HG02943 (cell line): ENCODE measurements around the gene VEPH1.

Experiments used
- ATAC-seq: cut with Tn5 transposase; IDR thresholded peaks from one replicate; pipeline ENCODE4 v1.9.1; 2021; ENCODE audit warnings: mild to moderate bottlenecking, low read depth, moderate library complexity; ENCODE audit not compliant: unreplicated experiment

VEPH1 gene

DNA sequence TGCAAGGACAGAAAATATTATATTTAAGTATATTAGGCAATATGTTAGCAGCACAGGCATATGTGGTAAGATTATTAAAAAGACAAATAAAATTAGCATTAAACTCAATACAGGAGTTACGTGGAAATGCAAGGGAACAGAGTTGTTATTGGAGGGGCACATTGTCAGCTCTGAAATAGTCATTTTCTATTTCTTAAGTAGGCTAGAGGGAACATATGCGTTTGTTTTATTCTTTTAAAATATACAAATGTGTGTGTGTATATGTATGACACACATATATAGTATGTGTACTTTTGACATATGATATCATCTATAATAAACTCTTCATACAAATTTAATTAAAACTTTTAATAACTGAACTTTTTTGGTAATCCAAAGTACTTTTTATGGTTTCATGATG lies 22.8 kb upstream of the VEPH1 start:
- ATAC-seq: no peak

DNA sequence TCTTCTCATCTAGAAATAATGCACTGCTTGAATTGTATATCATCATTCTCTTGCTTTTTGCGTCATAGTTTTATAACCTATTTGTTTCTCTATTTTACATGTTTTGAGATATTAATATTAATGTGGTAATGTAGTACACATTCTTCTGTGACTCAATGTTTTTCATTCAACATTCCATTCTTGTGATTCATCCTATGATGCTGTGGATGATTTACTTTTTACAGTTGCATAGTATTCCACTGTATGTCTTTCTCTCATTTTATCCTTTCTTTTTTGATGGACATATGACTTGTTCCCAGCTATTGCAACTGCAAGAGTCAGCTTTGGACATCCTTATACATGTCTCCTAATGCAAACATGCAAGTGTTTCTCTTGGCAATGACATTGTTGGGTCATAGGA lies 20.6 kb upstream of the VEPH1 start:
- no peak for ATAC-seq

DNA sequence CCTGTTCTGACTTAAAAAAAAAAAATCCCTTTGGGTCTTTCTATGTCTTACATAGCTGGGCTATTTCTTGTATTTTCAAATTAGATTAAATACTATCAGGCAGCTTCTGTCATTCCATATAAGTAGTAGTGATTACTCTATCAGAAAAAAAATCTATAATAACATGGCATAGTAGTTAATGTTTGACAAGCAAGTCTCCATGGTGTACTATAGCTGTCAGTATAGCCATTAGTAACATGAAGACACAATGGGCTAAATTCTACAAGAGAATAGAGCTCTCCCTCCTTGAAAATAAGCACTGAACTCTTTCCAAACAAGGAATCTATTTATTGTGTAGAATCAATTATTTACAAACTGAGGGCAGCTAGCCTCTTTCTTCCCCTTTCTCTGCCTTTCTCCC lies 19.4 kb upstream of the VEPH1 start:
- no peak for ATAC-seq

DNA sequence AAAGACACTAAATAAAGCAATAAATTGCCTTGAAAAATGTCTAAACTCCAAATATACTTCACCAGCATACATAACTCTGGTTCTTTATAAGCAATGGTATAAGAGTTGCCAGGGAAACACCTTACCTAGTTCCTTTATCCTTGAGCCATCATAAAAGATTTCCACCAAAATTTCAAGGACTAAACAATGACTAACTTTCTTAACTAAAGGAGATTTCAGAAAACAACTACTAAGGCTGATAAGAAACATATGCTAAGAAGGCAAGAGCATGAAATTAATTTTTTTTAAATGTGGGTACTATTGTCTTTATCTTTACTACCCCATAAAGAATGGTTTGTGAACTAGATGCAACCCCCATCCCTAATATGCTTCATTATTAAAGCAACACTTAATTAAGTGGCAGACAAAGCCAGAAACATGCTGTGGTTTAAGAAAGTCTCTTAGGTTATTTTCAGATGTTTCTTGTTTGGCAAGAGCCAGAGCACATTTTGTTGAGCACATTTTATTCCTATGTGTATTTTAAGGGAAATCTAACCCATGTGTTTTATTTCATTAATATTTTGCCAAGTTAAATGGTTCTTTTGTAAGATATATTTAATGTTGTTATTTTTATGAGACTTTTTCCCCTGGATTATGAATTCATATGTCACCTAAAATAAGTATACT lies 17.4 kb upstream of the VEPH1 start:
- no peak for ATAC-seq

DNA sequence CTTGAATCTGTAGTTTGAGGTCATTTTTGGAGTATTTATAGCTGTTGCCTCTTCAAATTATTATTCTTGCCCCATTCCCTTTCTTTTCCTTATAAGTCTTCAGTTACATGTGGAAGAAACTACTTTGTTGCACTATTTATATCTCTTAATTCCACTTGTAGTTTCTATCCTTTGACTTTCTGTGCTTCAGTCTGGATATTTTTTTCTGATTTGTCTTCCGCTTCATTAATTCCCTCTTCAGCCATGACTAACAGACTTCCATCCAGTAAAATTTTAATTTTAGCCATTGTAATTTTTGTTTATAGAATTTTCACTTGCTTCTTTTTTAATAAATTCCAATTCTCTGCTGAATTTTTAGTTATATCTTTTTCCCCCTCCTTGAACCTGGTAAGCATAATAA lies 15.7 kb upstream of the VEPH1 start:
- ATAC-seq: no peak

DNA sequence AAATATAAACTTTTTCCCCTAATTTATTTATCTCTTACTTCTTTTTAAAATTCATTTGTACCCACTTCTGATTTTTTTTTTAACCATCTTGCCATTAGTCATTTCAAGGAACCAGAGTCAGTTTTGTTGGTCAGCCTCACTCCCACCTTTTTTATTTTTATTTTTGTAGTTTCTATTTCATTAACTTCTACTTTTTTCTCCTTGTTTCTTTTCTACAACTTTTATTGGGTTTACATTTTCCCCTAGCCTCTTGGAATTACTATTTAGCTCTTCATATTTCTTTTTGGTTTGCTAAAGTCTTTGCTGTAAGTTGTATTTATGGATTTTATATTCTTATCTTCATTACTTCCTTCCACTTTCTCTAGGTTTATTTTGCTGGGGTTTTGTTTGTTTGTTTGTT lies 13.7 kb upstream of the VEPH1 start:
- no peak for ATAC-seq

DNA sequence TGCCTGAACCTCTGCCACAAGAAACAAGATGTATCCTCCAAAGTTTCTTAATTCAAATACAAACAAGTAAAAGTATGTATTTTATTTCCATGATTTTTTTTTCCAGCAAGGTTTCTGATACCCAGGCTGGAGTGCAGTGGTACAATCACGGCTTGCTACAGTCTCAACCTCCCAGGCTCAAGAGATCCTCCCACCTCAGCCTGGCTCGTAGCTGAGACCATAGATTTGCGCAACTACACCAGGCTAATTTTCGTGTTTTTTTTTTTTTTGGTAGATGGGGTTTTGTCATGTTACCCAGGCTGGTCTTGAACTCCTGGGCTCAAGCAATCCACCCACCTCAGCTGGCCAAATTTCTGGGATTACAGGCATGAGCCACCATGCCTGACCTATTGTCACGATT lies 12.2 kb upstream of the VEPH1 start:
- no peak for ATAC-seq

DNA sequence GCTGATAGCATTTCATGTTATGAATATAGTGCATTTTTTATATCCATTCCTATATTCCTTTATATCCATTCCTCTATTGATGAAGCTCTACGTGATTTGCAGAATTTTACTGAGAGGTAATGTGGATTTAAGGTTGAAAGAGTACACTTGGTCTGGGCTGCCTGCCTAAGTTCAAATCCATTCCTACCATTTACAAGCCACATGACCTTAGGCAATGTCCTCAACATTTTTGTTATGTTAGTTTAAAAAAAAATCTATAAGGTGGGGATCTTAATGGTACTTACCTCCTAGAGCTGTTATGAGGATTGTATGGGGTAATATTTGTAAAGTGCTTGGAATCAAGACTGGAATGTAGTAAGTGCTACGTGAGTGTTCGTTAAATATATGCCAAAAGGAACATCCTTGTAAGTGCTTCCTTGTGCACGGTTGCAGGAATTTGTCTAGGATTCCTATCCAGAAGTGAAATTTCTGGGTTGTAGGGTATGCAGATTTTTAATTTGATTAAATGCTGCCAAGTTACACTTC lies 11.2 kb upstream of the VEPH1 start:
- no peak for ATAC-seq

- no peak for ATAC-seq
Measured at GRCh38 chr3:157513585-157513984, 10.4 kb upstream of the VEPH1 start.

- ATAC-seq: no peak
Measured at GRCh38 chr3:157512534-157512933, 9.3 kb upstream of the VEPH1 start.

DNA sequence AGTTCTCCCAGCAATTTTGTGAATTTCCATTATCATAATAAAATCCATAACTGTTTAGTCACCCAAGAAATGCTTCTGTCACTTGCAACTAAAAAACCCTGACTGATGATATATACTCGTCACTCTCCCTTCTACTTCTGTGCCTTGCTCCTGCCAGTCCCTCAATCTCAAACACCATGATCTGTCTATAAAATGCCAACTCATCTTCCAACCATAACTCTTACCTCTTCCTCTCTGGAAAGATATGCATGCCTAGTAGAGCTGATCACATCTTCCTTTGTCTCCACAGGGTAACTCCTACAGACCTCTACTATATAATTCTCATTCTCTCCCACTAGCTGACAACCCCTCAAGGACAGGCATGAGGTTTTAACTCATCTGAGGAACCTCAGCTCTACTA lies 5.2 kb upstream of the VEPH1 start:
- no peak for ATAC-seq

GRCh38 chr3:157501863-157502262 lies 1.4 kb downstream of the VEPH1 start:
- no peak for ATAC-seq

DNA sequence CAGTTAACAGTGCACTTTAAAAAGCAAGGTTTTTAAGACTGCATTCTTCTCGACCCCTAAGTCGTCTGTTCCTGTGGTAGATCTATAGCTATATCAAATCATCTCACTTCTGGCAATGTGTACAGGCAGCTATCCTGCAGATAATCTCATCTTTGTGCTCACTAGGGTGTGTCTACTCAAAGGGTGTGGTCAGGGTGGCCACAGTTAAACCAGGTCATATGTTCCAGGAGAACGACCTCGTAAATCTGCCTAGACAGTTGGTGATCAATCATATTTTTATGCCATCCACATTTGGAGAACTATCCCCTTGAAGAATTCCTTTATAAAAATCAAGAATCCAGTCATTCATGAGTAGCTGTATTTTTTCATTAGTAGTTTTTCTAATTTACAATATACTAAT lies 3.0 kb downstream of the VEPH1 start:
- ATAC-seq: no peak

DNA sequence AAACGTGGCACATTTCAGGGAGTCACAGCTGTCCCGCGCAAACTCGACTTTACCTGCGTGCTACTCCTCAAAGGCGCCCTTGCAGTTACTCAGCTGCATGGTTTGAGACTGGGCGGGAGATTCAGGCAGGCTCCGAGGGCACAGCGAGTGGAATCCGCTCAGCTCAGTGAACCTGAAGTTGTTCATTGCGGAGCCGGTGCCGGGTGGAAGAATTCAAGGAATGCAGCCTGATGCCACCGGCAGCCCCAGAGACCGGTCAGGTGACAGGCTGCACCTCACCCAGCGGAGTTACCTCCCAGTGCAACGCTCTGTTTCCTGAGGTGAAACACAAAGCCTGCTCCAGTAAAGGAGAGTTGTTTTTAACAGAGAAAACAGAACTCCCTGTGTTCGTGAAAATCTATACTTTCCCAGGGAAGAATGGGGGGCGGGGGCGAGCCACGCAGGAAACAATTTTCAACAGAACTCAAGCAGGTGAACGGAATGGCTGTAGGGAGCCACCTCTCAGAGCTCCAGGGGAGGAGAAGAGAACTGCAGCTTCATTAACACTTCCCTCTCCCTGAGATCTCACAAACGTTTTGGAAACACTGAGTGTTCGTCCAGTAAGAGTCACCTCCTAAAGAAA lies 3.8 kb downstream of the VEPH1 start:
- no peak for ATAC-seq

DNA sequence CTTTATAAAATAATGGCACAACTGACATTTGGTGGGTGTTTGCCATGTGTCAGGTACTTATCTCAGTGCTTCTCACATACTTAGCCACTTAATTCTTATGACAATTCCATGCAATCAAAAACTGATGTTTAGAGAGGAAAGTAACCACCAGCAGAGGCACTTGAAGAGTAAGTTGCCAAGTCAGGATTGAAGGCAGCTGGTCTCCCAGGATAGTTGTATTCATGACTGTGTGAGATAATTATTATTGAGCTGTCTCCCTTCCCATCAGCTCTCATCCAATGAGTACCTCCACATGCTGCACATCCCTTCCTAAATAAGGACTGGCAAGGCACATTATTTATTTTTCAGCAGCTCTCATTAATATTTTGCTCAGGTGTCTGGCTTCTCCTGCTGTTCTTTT lies 4.8 kb downstream of the VEPH1 start:
- ATAC-seq: no peak

DNA sequence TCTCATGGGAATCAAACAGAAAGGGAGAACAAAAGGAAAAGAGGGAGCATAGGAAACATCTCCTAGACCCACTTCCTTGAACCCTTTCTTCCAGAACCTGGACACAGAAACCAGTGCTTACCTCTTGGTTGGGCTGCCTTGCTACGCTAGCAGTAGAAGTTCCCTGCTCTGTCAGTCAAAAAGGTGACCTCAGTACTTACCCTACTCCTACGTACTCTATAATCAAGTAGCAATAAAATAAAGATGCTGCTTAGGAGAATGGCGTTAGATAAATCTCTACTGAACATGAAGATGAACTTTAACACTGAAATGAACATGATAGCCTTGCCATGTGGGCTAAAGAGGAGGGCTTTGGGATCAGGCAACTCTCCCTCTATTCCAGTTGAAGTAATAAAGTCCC lies 7.4 kb downstream of the VEPH1 start:
- no peak for ATAC-seq

GRCh38 chr3:157494581-157495281 lies 8.5 kb downstream of the VEPH1 start:
- ATAC-seq: no peak

GRCh38 chr3:157493627-157494550 lies 9.3 kb downstream of the VEPH1 start:
- no peak for ATAC-seq

- no peak for ATAC-seq
Measured at GRCh38 chr3:157491136-157491535, 12.1 kb downstream of the VEPH1 start.

DNA sequence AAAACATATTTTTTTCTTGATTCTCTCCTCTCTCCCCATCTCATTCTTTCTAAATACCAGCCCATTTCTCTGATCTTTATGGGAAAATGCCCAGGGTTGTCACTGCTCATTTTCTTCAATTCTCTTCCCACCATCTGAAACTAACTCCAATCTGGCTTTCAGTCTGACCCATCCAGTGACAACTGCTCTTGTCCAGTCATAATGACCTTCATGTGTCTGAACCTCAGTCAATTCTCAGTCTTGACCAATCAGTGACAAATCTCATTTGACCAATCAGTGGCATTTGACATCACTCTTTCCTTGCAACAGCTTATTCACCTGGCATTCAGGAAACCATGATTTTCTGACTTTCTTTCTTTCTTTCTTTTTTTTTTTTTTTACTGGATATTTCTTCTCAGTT lies 15.1 kb downstream of the VEPH1 start:
- no peak for ATAC-seq

DNA sequence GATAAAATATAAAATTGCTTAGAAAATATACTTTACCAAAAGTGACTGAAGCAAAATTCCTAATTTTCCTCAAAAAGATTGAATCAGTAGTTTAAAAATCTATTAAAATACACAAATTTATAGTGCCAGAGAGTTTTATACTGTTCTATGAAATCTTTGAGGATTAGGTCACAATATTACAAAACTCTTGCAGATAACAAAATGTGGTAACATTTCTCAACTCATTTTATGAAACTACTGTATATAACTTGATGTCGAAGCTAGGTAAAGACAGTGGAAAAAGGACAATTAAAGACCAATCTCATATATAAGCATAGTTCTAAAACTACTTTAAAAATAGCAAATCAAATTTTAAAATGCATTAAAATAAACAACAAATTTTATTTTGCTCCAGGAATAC lies 15.9 kb downstream of the VEPH1 start:
- ATAC-seq: no peak
